HG03066 (cell line): ENCODE measurements around the gene PITX3.
"Not testable (repeated sequence)": the region's sequence is repeated elsewhere in the genome, so short reads cannot be mapped to it uniquely, and the experiment has no call there.

Experiments used
- ATAC-seq: cut with Tn5 transposase; IDR thresholded peaks from one replicate; pipeline ENCODE4 v1.9.1; 2021; ENCODE audit warnings: low read depth; ENCODE audit not compliant: unreplicated experiment

PITX3 gene

DNA sequence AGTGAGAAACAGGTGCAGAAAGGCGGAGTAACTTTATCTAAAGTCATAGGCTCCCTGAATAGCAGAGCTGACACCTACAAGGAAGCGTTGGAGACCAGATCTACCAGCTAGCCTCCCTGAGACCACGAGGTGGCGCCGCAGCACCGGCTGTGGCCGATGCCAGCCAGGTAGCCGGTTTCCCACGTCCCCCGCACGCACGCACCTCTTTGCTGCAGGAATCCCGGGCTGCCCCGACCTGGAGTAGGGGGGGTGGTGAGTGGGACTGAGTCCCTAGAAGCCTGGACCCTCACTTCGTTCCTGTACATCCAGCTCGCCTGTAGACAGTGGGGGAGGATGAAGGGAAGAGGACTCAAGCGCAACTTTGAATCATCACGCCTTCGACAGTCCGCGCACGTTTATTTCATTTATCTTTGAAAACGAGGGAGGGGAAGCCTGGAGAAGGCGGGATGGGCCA lies 11.5 kb downstream of the PITX3 start:
- no peak for ATAC-seq

DNA sequence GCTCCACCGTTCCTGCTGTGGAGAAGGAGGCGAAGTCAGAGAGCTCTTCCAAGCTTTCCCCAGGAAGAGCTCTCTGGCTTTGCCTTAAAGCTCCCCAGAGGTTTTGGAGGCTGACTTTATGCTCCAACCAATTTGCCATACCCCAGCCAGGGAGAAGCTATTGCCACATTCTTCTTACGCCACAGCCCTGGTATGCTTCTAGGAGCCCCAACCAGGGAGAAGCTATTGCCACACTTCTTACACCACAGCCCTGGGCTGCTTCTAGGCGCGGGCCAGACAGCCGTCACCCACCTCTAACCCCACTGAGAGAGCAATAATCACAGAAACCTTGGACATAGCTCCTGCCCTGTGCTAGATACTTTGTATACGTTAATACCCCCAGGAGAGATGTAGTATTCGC lies 14.3 kb downstream of the PITX3 start:
- no peak for ATAC-seq

GRCh38 chr10:102226542-102226870 lies 14.8 kb downstream of the PITX3 start:
- ATAC-seq: no peak

GRCh38 chr10:102225646-102226541 lies 15.4 kb downstream of the PITX3 start, which contains the start of gene ELOVL3:
Gene ELOVL3, plus strand, starts transcription at chr10:102226299. Its CDS starts 250 bp downstream, at chr10:102226549.
- peak; percentile 90 for ATAC-seq

GRCh38 chr10:102222797-102223196 lies 18.5 kb downstream of the PITX3 start:
- ATAC-seq: no peak

DNA sequence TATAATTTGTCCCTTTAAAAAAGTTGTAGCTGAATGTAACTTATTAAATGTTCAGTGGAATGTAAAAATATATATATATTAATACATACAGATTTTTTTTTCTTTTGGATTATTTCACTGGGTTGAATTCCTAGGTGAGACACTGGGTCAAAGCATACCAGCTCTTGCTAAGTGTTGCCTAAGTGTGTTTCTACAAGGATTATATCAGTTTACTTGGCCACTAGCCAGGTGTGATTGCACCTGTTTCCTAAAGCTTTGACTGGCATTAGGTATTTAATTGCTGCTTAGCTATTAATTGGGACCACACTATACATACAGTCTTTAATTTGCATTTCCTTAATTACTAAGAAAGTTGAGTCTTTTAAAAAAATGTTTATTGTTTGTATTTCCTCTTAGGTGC lies 20.7 kb downstream of the PITX3 start:
- no peak for ATAC-seq

GRCh38 chr10:102219370-102219769 lies 21.9 kb downstream of the PITX3 start:
- ATAC-seq: no peak

- not testable (repeated sequence) for ATAC-seq
Measured at GRCh38 chr10:102213599-102213998, 27.7 kb downstream of the PITX3 start.

DNA sequence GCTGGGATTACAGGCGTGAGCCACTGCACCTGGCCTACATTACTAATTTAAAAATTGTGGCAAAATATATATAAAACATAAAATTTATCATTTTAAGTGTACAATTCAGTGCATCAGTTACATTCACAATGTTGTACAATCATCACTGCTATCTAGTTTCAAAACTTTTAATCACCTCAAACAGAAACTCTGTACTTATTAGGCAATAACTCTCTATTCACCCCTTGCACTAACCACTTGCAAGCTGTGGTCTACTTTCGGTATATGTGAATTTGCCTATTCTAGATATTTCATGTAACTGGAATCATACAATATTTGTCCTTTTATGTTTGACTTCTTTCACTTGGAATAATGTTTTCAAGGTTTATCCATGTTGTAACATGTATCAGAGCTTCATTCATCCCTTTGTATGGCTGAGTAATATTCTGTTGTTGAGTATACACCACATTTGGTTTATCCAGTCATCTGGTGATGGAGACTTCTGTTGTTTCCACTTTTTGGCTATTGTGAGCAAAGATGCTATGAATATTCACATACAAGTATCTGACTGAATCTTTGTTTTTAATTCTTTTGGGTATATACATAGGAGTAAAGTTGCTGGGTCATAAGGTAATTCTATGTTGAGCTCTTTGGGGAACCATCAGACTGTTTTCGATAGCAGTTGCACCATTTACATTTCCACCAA lies 29.6 kb downstream of the PITX3 start:
- ATAC-seq: no peak

DNA sequence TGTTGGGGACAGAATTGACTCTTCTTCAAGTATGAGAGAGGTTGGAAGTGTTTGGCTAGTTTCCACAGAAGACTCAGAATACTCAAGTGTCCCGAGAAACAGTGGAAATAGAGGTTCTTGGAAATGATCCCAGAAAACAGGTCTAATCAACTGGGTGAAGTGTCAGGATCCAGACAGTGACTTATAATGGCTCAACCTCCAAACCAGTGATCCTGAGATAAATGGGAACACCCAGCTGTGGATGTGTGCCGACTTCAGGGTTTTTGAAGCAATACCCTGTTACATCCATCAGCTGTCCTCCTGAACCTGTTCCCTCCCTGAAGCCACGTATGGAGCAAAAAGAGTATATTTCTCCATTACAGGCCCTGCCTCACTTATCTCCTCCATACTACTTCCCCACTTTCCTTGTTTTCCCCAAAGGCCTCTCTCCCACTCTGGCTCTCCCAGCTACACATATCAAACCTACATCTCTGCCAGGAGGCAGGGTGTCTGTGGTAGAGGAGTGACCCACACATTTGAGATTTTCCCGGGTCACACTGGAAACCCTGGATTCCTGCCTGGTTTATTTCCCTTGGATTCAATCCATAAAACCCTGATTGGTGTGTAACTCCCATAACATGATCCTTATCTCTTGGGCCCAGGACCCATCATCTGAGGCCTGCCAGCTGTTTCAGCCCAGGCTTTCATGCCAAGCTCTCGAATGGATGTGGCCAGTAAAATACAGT lies 32.8 kb downstream of the PITX3 start:
- ATAC-seq: no peak

DNA sequence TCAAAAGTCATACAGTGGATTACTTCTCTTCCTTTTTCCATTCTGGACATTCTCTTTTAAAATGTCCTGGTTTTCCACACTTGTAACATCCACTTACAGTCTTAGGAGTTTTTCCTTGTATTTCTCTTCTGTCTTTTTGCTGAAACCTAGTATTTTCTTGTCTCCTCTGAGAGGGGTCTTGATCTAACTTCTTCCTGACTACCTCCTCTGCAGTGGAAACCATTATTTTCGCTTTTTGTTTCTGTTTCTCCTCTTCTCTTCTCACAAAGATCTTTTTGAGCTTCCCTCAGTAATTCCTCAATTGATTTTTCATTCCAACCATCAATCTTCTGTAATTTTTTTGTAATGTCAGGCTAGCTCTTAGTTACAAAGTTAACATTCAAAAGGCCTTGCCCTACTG lies 38.9 kb downstream of the PITX3 start:
- no peak for ATAC-seq

- ATAC-seq: no peak
Measured at GRCh38 chr10:102200751-102201640, 40.3 kb downstream of the PITX3 start.

DNA sequence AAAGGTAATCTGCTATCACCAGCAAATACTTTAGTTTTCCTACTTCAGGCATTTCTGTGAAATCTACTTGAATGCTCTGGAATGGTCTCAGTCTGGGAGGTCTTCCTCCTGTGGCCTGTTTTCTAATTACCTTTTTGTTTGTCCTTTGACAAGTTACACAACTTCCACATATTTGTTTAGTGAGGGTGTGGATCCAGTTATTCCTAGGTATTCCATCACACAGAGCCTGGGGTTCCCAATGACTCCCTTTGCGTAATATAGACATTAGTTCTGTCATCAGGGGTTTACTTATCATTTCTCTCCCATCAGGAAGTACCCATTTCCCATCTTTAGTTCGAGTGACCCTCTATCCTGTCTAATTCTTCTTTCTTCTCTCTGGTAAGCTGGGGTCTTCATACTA lies 43.3 kb downstream of the PITX3 start:
- no peak for ATAC-seq

GRCh38 chr10:102196893-102197292 lies 44.4 kb downstream of the PITX3 start:
- ATAC-seq: no peak

GRCh38 chr10:102195296-102195870 lies 45.9 kb downstream of the PITX3 start:
- ATAC-seq: no peak

GRCh38 chr10:102191956-102192355 lies 49.4 kb downstream of the PITX3 start:
- ATAC-seq: no peak

GRCh38 chr10:102188941-102189898 lies 52.1 kb downstream of the PITX3 start:
- not testable (repeated sequence) for ATAC-seq

DNA sequence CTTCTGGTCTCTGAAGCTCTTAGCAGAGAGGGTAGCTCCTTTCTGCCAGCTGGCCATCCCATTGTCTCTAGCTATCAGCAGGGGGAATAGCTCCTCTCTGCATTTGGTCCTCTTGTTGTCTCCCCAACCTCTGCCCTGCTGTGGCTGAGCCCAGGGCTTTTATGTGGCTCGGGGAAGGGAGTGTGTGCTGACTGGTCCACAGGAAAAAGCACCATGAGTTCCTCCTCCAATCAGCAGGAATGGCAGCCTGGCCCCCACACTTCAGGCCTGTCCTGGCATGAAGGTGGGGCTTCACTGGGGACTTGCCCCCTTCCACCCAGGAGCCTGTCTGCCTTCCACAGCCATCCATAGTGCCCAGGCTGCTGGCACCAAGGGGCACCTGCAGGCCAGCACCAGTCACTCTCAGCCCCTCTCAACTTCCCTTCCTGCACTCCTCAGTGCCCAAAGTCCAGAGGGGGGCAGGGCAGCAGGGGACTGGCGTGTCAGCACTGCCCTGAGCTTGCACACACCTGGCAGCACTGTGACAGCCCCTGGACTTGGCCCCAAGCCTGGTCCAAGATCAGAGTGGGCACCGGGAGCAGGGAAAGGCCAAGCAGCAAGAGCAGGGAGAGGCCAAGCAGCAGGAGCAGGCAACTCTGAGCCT lies 52.9 kb downstream of the PITX3 start:
- ATAC-seq: no peak
